Measurements from ENCODE around the gene LGR6.

The LGR6 gene

DNA sequence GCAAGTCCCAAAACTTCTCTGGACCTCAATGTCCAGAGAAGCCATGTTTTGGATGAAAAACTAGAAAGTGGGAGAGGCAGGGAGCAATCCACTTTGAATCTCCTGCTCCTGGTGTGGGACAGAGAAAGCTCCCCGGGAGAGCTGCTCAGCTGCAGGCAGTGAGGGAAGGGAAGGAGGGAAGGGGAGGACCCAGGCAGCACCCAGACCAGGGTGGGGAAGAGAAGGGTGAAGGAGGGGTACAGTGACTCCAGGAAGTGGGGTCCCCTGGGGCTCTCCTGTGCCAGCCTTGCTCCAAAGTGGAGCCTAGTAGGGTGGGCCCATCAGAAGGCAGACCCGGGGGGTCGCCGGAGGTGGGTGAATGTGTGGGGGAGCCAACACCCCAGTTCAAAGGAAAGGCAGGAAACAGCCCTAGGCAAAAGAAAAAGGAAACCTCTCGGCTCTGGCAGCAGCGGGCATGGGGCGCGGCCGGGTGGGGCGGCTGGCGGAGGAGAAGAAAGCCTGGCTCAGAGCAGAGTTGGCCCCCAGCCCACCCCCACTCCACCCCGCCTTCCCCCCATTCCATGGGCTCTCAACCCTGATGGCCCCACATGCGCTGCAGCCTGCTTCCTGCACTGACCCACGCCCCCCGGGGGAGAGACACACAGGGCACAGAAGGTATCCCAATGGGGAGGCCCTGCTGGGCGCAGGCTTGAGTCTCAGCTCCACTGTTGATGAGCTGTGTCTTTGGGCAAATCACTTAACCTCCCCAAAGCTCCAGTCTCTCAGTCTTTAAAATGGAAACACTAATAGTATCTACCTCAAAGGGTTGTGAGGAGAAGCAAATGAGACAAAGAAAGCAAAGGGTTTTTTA is 5.7 kb downstream of the LGR6 start:
- no peak for DNase-seq

DNA sequence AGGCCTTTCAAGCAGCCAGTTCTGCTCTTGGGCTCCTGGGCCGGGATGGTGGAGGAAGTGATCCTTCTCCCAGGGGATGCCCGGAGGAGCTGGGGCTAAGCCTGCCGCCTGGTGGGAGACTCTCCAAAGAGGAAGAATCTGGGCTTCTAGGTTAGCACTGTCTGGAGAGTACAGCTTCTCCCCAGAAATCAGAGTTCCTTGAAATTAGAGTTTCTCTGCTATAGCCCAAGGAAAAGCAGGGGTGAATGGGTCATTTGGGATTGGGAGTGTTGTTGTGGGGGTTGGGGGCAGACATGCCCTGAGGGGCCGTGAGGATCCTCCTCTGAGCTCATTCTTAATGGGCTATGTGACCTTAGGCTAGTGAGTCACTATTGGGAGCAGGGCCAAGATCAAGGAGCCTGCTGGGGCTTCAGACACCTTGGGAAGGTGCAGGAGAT is 6.5 kb downstream of the LGR6 start:
- no peak for DNase-seq

DNA sequence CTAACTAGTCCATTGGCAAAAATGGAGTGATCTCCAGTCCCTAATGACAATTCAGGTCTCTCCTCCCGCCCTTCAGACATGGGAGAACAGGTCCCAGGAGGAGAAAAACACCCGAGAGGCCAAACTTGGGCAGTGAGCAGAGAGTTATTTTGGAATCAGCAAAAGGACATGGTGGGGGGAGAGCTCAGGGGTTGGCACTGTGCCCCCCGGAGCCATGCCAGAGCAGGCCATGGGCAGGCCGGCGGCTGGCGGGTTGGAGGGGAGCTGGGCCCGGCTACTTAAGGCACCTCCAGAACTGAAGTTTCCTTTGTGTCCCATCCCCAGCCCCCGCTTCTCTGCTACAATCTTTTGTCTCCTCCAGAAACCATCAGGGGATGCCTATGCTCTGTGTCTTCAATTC is 7.1 kb downstream of the LGR6 start:
- DNase-seq: peak in 12 of 56 donors; percentile 1 to 42 (median 30)

DNA sequence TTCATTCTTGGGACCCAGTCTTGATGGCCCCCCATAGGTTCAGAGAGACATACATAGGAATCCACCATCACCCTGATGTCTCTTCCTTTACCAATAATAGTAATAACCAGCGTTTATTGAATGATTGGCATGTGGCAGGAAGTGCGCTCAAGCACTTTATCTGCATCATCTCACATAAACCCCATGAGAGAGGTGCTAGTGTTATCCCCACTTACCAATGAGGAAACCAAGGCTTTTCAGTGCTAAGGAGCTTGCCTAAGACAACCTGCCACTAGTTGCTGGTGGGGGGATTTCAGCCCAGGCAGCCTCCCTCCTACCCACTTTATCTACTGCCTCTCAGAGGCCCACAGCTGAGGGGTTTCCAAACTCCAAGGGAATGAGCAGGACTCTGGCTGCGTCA is 7.7 kb downstream of the LGR6 start:
- no peak for DNase-seq

DNA sequence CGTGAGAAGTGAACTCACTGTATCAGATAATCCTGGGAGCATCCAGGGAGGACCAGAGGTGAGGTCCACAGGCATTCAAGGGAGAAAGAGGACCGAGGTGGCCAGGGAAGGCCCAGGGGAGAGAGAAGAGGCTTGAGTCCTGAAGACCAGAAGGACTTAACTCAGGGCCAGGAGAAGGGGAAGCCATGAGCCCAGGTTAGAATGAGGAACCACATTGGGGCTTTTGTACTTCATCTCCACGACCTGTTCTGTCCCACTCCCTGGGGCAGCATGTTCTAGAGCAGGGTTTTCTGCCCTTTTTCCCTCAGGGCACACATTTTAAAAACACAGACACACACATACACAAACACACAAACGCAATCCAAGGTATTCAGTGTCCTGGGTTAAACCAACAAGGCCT is 8.4 kb downstream of the LGR6 start:
- no peak for DNase-seq

DNA sequence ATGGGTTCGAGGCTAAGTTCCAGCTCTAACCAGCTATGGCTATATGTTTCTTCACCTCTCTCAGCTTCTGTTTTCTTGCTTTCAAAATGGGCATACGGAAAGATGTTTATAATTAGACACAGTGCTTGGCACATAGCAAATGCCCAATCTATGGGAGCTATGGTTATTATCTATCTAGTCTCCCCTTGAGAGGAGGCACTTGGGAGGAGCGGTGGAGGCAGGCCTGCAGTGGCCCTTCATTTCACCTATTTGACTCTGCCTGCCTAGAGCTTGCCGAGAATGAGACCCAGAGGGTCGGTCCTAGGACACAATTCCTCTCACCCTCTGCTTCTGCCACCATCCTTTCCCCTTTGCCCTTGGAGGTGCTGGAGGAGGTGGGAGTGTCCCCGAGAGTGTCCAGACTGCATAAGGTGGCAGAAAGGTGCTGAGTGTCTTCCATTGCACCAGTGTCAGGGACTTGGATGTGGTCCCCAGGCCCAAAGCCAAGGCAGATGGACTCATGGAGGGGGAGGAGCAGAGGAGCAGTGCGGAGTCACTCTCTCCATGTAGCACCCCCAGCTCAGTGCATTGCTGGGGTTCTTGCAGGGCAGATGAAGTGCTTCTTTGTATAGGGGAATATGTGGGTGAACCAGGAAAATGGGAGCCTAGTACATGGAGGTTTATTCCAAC is 9.0 kb downstream of the LGR6 start:
- DNase-seq: no peak

DNA sequence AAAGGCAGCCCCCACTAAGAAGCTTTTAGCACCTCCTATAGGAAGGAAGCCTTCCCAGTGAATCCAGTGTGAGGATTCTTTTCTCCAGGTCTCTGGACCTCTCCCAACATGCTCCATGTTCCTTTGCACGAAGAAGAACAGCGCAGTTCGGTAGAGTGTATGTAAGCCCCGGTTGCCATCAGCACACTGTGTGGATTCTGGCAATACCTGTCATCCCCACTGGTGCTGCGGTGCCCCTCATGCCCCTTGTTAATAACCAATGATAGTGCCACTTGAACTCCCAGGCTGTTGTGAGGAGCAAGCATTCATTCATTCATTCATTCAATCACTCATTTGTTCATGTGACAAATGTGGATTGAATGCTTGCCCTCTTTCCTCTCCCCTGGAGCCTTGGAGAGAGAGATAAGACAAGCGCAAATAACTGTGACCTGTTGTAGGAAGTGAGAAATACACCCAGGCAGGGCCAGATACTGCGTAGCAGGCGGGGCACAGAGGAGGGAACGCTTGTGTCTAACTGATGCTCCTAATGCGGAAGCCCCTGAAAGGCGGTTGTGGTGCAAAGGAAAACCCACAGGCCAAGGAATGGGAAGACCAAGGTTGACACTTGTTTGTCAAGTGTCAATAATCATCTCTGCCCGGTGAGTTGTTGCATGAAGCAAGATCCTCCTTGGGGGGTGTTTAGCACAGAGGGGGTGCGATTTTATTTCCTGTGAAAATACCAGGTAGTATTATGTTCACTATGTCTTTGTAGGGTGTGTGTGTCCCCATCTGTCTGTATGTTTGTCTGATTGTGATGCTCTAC is 9.8 kb downstream of the LGR6 start:
- no peak for DNase-seq

DNA sequence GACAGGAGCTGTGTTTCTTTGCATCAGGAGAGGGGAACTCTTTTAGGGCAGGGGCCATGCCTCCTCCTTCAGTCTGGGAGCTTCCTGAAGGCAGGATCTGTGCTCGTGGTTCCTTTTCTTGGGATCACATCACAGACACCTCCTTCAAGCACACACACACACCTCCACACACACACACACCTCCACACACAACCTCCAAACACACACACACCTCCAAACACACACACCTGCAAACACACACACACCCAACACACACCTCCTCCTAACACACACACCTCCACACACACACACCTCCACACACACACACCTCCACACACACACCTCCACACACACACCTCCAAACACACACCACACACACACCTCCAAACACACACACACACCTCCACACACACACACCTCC is 10.5 kb downstream of the LGR6 start:
- DNase-seq: no peak

DNA sequence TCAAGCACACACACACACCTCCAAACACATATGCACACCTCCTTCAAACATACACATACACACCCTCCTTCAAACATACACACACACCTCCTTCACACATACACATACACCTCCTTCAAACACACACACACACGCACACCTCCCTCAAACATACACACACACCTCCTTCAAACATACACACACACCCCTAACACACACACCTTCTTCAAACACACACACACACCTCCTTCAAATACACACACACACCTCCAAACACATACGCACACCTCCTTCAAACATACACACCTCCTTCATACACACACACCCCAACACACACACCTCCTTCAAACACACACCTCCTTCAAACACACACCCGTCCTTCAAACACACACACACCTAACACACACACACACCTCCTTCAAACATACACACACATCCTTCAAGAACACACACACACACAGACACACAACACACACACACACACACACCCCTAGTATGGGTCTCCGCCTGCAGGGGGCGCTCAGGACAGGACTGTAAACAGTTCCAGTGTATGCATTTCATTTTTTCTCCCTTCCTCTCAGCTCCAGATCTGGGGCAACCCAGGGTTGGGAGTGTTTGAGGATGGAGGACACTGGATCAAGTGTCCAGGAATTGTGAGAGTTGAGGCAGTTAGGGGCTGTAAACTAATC is 12.1 kb downstream of the LGR6 start:
- no peak for DNase-seq

DNA sequence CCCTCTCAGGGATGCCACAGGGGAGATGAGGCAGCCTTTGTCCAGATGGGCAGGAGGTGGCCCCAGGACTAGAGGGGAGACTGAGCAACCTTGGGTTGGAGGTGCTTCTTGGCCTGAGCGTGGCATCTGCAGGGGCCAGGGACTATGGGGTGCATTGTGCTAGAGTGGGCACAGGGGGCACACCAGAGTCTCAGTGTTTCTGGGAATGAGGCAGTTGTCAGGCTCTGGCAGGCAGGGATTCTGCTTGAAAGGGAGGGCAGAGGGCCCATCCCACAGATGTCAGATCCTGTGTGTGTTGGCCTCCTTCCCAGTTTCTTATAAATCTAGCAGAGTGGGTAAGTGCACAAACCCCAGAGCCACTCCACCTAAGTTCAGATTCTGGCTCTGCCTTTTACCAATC is 13.7 kb downstream of the LGR6 start:
- no peak for DNase-seq

DNA sequence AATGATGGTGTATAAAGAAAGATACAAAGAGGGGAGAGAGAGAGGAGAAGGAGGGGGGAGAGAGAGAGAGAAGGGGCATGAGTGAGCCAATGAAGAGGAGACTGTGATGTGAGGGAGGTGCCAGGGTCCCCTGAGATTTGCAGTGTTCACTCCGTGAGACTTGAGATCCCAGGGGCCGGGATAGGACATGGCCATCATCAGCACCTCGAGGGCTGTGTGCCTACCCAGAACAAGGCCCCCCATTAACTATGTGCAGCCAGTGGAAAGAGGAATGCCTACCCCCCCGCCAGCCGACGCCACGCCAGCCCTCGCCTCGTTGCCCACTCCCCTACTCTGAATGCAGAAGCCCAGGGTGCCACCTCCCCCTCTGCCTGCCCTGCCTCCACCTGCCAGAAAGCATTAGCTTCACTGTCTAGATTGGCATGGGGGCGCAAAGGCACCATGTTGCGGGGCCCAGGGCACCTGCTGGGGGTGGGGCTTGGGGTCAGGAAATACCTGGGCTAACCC is 14.8 kb downstream of the LGR6 start:
- DNase-seq: no peak

DNA sequence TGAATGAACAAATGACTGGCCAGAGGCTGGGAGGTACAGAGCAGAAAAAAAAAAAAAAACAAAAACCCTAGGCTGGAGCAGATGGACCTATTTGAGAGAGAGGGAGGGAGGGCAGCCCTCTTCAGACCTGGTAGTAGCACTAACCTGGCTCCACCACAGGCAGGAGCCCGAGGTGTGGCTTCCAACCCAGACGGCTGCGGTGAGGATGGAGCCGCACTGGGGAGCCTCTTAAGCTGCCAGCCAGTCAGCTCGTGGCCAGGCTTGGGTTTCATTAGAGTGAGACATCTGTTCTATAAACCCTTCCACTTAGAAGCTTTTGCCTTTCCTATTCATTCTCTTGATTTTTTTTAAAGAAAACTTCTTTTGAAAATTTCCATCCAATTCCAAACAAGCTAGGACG is 16.8 kb downstream of the LGR6 start:
- peak in 1 of 56 donors; percentile 20 for DNase-seq

DNA sequence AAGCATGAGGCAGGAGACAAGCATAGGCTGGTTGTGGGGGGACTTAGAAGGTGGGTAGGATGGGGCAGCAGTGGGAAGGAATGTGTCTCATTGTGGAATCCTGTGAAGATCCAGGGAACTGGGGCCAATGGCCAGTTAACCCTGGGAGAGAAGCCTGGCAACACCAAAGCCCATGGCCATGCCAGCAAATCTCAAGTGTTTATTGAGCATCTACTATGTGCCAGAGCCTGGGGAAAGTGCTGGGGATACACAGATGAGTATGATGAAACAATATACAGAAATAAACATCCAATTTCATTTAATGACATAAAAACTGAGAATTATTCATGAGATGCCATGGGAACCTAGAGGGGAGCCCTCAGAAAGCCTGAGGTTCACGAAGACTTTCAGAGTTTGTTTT is 17.4 kb downstream of the LGR6 start:
- DNase-seq: no peak

DNA sequence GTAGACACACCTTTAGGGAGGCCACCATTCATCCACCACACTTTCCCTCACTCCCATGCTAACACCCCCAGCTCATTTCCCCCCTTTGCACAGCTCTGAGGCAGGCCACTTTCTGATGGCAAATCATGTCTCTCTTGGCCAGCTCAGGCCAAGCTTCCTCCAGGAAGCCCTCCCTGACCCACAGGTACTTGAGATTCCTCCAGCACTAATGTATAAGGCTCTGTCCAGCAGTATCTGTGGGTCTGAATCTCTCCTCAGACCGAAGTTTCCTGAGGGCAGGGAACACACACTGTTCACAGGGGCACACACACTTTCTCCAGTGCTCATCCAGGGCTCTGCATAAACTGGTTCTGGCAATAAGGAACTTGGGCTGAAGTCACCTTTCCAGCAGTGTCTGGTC is 19.2 kb downstream of the LGR6 start:
- DNase-seq: no peak

DNA sequence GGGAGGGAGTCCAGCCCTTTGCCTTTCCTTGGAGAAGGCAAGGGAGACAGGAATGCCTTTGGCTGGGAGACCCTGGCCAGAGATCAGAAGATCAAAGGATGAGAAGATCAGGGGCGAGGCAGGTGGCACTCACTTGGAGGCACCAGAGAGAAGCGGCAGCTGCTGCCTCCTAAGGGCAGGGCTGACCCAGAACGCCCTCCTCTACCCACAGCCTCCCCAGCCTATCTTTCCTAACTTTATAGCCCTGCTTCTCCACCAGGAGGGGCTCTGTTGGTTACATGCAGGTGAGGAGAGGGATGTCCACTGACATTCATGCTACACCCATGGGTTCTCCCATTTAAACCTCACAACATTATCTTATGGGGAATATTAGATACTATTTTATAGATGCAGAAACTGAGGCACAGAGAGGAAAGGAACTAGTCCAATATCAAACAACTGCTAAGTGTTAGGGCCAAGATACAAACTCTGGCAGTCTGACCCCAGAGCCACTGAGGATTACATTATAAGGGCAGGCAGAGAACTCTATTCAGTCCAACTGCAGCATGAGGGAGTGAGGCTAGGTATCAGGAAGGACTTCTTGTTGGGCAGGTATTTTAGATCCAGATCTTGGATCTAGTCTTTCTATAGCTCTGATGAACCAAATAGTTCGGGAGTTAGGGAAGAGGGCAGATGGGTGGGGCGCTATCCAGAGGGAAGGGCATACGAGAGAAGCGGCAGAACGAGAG is 19.9 kb downstream of the LGR6 start:
- no peak for DNase-seq

DNA sequence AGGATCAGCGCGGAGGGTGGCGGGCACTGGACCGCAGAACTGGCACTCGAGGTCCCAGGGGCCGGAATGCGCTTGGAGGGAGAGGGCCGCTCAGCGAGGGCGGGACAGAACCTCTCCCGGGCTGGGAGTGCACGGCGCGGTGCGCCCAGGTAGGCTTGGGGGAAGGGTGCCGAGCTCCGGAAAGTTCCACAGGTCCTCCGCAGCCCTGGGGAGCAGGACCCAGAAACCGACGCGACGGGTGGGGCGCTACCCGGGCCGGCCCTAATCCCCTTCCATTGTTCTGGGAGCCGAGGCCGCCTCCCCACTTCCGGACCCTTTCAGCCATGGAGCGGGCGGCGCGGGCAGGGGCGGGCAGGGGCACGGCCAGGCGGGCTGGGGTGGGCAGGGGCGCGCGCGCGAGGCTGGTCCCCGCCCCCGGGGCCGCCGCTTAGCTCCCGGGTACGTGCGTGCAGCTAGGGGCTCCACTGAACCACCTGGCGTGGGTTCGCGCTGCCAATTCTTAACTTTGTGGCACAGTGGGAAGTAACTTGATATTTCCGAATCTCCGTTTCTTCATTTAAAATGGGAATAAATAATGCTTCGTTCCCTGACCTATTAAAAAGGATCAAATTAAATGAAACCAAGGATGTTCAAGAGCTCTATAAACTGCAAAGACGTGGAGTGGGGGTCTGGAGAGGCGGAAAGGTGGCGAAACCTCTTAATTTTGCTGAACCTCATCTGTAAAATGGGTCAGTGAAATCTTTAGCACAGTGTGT is 20.7 kb downstream of the LGR6 start:
- no peak for DNase-seq

DNA sequence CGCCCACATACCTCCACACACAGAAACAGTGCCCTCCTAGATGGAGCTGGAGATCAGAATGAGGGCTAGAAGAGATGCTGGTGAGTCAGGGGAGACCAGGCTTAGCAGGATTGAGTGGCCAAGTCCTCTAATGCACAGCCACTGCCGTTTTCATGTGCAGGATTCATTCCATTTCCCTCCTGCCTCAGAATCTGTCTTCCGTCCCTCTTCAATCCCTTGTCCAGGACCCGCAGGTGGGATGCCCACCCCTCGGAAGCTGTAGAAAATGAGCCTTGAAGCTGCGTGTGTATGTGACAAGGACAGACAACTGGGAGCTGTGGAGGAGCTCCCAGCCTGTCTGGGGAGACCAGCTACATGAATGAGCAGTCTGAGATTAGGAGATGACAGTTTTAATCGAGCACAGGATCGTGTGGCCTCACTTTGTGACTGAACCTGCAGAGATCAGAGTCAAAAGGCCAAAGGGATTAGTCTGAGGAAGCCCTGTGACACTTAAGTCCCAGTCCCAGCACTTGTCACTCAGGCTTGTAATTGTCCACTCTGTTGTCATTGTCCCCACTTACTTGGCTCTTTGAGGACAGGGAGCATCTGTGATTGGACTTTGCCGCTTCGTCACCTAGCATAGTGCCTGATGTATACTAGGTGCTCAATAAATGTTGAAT is 22.0 kb downstream of the LGR6 start:
- DNase-seq: no peak

DNA sequence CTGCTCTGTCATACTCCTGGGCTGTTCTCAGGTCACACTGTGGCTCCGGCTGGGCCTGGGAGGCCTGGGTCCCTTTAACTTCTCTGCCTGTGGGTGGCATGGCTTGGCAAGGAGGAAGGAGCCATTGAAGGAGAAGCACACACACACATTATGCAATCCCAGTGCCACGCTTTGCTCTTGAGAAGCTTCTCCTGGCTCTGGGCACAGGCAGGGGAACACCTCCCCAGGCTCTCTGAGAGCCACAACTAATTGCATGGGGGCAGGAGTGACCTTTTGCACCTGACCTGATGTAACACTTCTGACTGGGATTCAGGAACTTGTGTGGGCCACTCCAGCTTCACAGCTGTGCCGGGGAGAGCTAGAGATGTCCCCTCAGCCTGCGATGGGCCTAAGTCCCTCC is 23.1 kb downstream of the LGR6 start:
- DNase-seq: peak in 13 of 56 donors; percentile 7 to 53 (median 29)

DNA sequence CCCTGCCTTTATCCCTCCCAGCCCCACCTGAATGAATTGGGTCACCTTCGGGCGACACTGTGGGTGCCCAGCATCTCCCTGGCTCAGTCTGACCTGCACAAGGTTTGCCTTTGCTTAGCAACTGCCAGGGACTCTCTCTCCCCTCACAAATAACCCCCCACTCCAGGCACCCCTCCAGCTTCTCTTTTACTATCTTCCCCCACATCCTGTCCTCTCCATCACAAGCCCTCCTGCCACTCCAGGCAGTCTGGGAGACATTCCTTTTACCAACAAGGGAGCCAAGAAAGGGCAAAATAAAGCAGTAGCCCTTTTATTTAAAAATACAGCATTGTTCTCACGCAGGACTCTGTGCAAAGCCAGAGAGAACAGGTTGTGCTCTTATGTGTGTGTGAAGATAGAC is 23.9 kb downstream of the LGR6 start:
- DNase-seq: no peak
